ENCODE measurements around the gene STPG3. TPM values are rescaled to one million over a fixed set of nuclear protein-coding genes. Genes with fewer than 3 reads are reported as not detected.

STPG3 gene
- total and polyA plus RNA-seq, 2 of the 13 experiments (the other 11 are each of a cell fraction or from before 2014, with no cell fraction given) = not detected

DNA sequence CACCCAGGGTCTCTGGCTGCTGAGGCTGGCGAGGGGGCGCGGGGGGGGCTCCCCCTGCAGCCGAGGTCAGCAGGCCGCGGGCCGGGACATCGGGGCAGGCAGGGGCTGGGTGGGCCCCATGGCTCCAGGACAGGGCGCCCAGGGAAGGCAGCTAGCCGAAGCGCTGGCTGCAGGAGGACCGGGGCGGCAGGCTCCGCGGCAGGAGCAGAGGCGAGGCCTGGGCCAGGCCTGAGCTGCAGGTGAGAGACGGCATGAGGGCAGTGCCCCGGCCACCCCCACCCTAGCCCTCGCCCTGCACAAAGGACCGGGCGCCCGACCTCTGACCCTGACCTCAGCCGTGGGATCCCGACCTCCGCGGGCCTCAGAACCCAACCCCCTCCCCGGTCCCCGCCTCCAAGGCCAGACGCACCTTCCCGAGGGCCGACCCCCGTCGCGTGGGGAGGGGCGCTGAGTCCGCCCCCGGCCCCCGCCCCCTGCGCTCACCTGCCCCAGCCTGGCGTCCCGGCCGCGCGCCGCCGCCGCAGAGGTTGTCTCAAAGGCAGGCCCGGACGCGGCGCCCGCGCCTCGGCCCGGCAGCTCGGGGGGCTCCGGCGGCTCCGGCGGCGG, 29.5 kb upstream of the STPG3 start (continued):
- TF ChIP-seq, protein P1, sequence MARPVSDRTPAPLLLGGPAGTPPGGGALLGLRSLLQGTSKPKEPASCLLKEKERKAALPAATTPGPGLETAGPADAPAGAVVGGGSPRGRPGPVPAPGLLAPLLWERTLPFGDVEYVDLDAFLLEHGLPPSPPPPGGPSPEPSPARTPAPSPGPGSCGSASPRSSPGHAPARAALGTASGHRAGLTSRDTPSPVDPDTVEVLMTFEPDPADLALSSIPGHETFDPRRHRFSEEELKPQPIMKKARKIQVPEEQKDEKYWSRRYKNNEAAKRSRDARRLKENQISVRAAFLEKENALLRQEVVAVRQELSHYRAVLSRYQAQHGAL (CRISPR knock-in tag; IDR thresholded peaks at IDR 0.05; ENCODE audit: not compliant biosample characterization) = no peak
- TF ChIP-seq MTA3 (CRISPR knock-in tag; IDR thresholded peaks at IDR 0.05) (no peak), MEIS1 (CRISPR knock-in tag; IDR thresholded peaks at IDR 0.05; ENCODE audit: borderline replicate concordance) (no peak), MXI1 (IDR thresholded peaks at IDR 0.05; ENCODE audit: borderline replicate concordance, low read depth, low read length) (no peak; the same call in 2 of the 3 replicates), TAF15 (IDR thresholded peaks at IDR 0.05; ENCODE audit: low read depth, low read length, poor library complexity, severe bottlenecking) (no peak), ZNF451 (CRISPR knock-in tag; IDR thresholded peaks at IDR 0.05) (no peak), ZNF749 (CRISPR knock-in tag; IDR thresholded peaks at IDR 0.05; ENCODE audit: borderline replicate concordance) (no peak), ELF3 (CRISPR knock-in tag; IDR thresholded peaks at IDR 0.05) (no peak), SRSF4 (IDR thresholded peaks at IDR 0.05; ENCODE audit: low read depth, low read length, poor library complexity, severe bottlenecking) (no peak), ELF1 (CRISPR knock-in tag; IDR thresholded peaks at IDR 0.05) (no peak), ZNF232 (CRISPR knock-in tag; IDR thresholded peaks at IDR 0.05; ENCODE audit: borderline replicate concordance) (no peak), RELA (CRISPR knock-in tag; IDR thresholded peaks at IDR 0.05) (no peak), ZNF768 (CRISPR knock-in tag; IDR thresholded peaks at IDR 0.05) (0 out of 2 replicates have a peak, but pooled peaks have one; percentile 36), RXRA (CRISPR knock-in tag; IDR thresholded peaks at IDR 0.05) (peak; percentile 83), POLR2AphosphoS2 (IDR thresholded peaks at IDR 0.05; ENCODE audit: low read depth, low read length) (no peak), ZBTB42 (CRISPR knock-in tag; IDR thresholded peaks at IDR 0.05) (no peak), SMARCE1 (IDR thresholded peaks at IDR 0.05; ENCODE audit: borderline replicate concordance) (no peak), NR2F2 (IDR thresholded peaks at IDR 0.05; ENCODE audit: borderline replicate concordance, low read depth) (no peak), KLF12 (CRISPR knock-in tag; IDR thresholded peaks at IDR 0.05; ENCODE audit: borderline replicate concordance) (0 out of 2 replicates have a peak, but pooled peaks have one; percentile 46)
- TF ChIP-seq, protein P2, sequence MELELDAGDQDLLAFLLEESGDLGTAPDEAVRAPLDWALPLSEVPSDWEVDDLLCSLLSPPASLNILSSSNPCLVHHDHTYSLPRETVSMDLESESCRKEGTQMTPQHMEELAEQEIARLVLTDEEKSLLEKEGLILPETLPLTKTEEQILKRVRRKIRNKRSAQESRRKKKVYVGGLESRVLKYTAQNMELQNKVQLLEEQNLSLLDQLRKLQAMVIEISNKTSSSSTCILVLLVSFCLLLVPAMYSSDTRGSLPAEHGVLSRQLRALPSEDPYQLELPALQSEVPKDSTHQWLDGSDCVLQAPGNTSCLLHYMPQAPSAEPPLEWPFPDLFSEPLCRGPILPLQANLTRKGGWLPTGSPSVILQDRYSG (CRISPR knock-in tag; IDR thresholded peaks at IDR 0.05) = no peak
- TF ChIP-seq, protein P3, sequence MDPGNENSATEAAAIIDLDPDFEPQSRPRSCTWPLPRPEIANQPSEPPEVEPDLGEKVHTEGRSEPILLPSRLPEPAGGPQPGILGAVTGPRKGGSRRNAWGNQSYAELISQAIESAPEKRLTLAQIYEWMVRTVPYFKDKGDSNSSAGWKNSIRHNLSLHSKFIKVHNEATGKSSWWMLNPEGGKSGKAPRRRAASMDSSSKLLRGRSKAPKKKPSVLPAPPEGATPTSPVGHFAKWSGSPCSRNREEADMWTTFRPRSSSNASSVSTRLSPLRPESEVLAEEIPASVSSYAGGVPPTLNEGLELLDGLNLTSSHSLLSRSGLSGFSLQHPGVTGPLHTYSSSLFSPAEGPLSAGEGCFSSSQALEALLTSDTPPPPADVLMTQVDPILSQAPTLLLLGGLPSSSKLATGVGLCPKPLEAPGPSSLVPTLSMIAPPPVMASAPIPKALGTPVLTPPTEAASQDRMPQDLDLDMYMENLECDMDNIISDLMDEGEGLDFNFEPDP (CRISPR knock-in tag; conservative IDR thresholded peaks at IDR 0.05) = no peak
- TF ChIP-seq, protein P4, sequence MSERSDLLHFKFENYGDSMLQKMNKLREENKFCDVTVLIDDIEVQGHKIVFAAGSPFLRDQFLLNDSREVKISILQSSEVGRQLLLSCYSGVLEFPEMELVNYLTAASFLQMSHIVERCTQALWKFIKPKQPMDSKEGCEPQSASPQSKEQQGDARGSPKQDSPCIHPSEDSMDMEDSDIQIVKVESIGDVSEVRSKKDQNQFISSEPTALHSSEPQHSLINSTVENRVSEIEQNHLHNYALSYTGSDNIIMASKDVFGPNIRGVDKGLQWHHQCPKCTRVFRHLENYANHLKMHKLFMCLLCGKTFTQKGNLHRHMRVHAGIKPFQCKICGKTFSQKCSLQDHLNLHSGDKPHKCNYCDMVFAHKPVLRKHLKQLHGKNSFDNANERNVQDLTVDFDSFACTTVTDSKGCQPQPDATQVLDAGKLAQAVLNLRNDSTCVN (CRISPR knock-in tag; IDR thresholded peaks at IDR 0.05; ENCODE audit: borderline replicate concordance) = no peak
- TF ChIP-seq, protein P5, sequence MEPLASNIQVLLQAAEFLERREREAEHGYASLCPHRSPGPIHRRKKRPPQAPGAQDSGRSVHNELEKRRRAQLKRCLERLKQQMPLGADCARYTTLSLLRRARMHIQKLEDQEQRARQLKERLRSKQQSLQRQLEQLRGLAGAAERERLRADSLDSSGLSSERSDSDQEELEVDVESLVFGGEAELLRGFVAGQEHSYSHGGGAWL (CRISPR knock-in tag; IDR thresholded peaks at IDR 0.05) = peak; percentile 59; the same call in 1 of the 2 replicates
- TF ChIP-seq, protein P6, sequence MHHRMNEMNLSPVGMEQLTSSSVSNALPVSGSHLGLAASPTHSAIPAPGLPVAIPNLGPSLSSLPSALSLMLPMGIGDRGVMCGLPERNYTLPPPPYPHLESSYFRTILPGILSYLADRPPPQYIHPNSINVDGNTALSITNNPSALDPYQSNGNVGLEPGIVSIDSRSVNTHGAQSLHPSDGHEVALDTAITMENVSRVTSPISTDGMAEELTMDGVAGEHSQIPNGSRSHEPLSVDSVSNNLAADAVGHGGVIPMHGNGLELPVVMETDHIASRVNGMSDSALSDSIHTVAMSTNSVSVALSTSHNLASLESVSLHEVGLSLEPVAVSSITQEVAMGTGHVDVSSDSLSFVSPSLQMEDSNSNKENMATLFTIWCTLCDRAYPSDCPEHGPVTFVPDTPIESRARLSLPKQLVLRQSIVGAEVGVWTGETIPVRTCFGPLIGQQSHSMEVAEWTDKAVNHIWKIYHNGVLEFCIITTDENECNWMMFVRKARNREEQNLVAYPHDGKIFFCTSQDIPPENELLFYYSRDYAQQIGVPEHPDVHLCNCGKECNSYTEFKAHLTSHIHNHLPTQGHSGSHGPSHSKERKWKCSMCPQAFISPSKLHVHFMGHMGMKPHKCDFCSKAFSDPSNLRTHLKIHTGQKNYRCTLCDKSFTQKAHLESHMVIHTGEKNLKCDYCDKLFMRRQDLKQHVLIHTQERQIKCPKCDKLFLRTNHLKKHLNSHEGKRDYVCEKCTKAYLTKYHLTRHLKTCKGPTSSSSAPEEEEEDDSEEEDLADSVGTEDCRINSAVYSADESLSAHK (CRISPR knock-in tag; IDR thresholded peaks at IDR 0.05; ENCODE audit: borderline replicate concordance) = no peak

Data from HepG2 (cell line).